Ramos (cell line): Measurements from ENCODE around the gene RAB18.
"Not testable (repeated sequence)": the region's sequence is repeated elsewhere in the genome, so short reads cannot be mapped to it uniquely, and the experiment has no call there.

ENCODE experiments used
- in situ Hi-C: fragments of 300-500 bp; cut with MboI; formaldehyde crosslinking; loops from one replicate; pipeline ENCODE4 v1.14.3; 2022; ENCODE audit warnings: low sequenced_read_pairs; ENCODE audit not compliant: unreplicated experiment

Gene RAB18

DNA sequence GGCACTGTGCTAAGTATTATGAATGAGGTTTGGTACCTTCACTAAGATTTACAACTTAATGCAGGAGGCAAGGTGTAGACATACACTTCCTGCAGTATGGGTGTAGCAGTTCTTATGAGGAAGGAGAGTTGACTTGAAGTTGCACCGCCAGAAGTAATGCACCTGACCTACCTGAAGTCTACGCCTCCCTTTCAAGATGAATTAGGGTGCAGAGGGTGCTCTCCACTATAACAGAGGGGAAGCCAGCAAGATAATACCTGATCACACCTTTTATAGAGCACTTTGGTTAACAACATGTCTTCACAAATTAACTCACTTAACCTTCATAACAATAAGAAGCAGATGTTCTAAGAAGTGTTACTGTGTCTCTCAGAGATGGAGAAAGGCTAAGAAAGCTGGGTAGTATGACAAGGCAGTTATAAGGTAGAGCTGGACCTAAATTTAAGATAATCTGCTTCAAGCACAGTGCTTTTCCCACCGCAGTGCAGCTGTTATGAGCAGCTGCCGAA is 552 bp upstream of the RAB18 start:
- in situ Hi-C loops, result no loop called here

- in situ Hi-C loops, result no loop called here
Observed at GRCh38 chr10:27504808-27505460, 830 bp downstream of the RAB18 start.

DNA sequence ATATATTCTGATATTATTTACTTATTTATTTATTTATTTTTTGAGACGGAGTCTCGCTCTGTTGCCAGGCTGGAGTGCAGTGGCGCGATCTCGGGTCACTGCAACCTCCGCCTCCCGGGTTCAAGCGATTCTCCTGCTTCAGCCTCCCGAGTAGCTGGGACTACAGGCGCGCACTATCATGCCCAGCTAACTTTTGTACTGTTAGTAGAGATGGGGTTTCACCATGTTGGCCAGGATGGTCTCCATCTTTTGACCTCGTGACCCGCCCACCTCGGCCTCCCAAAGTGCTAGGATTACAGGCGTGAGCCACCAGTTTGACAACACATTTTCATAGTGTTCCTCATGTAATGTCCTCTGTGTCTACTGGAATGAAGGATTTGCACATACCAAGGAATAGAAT is 1.4 kb downstream of the RAB18 start:
- in situ Hi-C loops, result not testable (repeated sequence)

DNA sequence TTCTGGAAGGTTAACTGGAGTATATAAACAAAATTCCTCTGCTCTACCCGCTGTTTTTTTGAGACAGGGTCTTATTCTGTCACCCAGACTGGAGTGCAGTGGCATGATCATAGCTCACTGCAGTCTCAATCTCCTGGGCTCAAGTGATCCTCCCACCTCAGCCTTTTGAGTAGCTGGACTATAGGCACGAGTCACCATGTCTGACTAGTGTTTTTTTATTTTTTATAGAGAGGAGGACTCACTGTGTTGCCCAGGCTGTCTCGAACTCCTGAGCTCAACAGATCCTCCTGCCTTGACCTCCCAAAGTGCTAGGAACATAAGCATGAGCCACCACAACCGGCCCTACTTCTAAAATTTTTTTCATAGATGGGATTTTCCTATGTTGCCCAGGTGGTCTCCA is 2.2 kb downstream of the RAB18 start:
- in situ Hi-C loops, result no loop called here

GRCh38 chr10:27512548-27512947 is 8.4 kb downstream of the RAB18 start:
- in situ Hi-C loops, result no loop called here

- in situ Hi-C loops, result no loop called here
Observed at GRCh38 chr10:27513451-27514191, 9.5 kb downstream of the RAB18 start.

- in situ Hi-C loops, result no loop called here
Observed at GRCh38 chr10:27514243-27514642, 10.1 kb downstream of the RAB18 start.

GRCh38 chr10:27518261-27518660 is 14.2 kb downstream of the RAB18 start:
- in situ Hi-C loops, result no loop called here

DNA sequence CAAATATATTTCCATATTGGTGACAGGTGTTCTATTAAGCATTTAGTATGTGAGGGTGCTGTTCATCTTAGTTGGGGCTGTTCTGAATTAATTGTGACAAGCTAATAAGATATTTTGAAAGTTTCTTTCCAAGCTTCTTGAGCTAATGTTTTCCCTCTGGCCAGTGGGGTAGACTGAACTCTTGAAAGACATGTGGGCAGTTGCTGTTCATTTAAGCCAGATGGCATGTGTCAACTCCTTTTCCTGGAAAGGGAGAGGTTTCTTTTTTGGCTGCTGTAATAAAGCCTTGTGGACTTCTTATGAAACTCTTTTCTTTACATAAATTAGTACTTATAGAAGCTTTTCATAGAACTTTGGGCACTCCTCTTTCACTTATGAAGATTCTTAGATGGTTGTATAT is 21.7 kb downstream of the RAB18 start:
- in situ Hi-C loops, result no loop called here

DNA sequence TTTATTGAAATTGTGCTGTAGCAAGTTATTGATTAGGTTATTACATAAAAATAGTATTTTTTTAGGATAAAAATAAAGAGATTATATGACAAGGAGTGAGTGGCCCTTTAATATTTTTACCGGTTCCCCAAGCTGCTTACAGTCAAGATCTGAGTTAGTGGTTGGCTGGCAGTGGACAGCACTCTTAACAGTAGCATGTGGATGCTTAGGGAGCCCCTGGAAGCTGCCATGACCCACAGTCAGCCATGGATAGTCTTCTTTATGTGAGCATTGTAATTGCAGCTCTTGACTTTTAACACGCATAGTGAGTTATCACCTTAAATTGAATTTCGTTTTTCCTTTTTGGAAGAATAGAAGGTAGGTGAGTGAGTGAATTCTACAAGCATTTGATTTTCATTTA is 22.1 kb downstream of the RAB18 start:
- in situ Hi-C loops, result no loop called here

DNA sequence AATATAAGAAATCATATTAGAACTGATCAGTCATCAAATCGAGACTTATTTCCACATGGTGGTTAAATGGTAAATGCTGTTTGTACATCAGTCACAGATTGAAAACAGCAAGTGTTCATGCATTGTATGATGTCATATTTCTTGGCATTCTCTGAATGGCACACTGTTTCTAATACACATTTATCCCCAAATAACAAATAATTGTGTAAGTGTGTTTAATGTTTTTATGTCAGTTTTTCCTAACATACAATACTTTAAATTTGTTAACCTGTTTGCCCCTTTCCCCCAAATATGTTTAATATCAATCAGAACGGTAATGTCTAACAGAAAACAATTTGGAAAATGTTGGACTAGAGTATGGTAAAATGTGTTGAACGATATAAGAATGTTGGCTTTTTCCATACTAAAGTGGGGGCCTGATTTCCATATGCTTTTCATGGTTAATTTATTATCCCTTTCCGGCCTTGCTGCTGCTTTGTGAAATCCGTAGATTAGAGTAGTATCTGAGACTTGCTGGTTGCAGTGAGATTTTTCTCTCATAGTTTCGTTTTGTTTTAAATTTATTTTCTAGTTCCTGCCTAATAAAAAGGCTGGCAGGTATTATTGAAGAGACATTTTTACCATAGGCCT is 23.7 kb downstream of the RAB18 start:
- in situ Hi-C loops, result no loop called here

GRCh38 chr10:27529010-27529783 is 25.1 kb downstream of the RAB18 start:
- in situ Hi-C loops, result no loop called here

DNA sequence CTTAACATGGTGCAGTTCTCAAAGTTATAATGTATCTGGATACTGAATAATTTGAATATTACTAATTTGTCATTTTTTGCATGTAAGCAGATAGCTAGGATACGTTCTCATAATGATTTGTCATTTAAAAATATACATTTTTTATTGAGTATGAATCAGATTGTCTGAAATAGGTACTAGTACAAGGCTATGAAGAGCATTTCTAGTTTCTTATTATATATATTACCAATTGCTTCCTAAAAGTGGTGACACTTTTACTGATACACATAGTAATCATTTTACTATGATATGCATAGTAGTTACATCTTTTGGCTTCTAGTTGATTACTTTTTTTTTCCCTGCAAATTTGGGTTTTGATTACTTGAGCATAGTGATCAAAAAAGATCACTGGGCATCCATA is 26.4 kb downstream of the RAB18 start:
- in situ Hi-C loops, result no loop called here

DNA sequence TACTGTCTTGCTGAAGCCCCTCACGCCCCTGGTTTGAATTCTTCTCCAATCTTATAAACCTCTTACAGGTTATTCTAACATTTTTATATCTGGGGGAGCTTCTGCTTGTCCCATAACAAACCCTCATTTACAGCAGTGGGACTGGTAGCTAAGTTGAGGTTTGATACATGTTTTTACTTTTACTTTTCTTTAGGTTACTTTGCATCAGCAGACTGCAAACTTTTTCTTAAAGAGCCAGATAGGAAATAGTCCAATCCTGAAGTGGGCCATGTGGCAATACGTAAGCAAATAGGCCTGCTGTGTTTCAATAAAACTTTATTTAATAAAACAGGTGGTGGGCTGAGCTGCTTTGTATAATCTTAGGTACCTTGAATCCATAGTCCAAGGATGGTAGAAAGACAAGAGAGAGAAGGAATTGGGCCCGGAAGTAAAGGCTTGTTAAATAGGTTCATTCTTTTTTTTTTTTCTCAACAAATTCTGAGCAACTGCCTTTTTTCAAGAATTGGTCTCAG is 27.3 kb downstream of the RAB18 start:
- in situ Hi-C loops, result no loop called here

DNA sequence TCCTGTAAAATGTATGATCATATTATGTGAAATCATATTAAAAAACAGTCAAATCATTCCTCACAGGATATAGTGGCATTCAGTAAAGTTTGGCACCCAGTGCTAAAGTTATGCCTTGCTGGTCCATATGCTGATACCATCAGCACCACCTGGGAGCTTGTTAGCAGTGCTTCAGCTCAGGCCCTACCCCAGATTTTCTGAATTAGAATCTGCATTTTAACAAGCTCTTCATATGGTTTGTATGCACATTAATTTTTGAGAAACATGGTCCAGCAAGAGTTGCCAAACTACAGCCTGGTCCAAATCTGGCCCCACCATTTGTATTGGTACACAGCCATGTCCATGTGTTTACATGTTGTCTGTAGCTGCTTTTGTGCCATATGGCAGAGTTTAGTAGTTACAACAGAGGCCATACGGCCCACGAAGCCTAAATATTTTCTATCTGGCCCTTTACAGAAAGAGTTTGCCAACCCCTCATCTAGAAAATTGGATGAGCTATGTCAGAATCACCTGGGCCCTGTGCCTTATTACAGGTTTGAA is 30.1 kb downstream of the RAB18 start:
- in situ Hi-C loops, result no loop called here

DNA sequence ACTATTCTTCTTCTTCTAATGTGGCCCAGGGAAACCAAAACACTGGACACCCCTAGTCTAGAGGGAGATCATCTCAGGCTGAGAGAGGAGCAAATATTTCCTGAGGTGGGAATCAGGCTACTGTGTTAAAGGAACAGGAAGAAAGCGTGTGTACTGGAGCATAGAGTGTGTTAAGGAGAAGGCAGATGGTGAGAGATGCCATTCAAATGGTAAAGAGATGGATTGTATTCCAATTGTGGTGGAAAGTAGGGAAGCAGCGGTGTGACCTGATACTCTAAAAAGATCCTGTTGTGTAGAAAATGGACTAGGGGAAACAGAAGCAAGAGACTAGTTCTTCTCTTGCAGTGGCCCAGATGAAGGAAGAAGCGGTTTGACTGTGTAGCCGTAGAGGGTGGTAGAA is 31.2 kb downstream of the RAB18 start:
- in situ Hi-C loops, result no loop called here

DNA sequence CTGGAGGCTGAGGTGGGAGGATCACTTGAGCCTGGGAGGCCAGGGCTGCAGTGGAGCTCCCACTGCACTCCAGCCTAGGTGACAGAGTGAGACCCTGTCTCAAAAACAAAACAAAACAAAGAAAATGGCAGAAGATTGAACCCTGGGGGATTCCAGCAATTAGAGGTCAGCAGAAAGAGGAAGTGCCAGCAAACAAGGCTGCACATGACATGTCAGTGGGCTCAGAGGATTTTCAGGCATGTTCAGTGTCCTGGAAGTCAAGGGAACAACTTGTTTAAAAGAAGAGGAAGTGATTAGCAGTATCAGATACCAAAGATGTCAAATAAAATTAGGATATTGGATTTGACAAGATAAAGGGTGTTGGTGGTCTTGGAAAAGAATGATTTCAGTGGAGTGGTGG is 32.3 kb downstream of the RAB18 start:
- in situ Hi-C loops, result no loop called here

GRCh38 chr10:27537166-27537565 is 33.1 kb downstream of the RAB18 start:
- in situ Hi-C loops, result no loop called here

- in situ Hi-C loops, result no loop called here
Observed at GRCh38 chr10:27537787-27538186, 33.7 kb downstream of the RAB18 start.

- in situ Hi-C loops, result no loop called here
Observed at GRCh38 chr10:27540672-27541071, 36.6 kb downstream of the RAB18 start.
